ENCODE results near the gene HIBADH. TPM values are rescaled to one million over a fixed set of nuclear protein-coding genes. Genes with fewer than 3 reads are reported as not detected.

HIBADH gene
- total and polyA plus RNA-seq, 2 donors (not counting 3 experiments of a cell fraction or from before 2014, with no cell fraction given), result 22.6 to 30.5 TPM

- H3K9me3 ChIP-seq (replicated peaks; ENCODE audit: control insufficient read depth, insufficient read depth, low read length), result no peaks in the 10 kb centered on the region
- no peak overlapping the region for H3K27ac ChIP-seq (ENCODE audit: insufficient read depth, low read depth, low read length)
- H3K4me1 ChIP-seq (ENCODE audit: control insufficient read depth, extremely low read depth, insufficient read depth, low read length), result peaks cover 15% of the 10 kb centered on the region
- ChIA-PET POLR2A (no interaction called here), CTCF (no interaction called here)
- no peaks in the 10 kb centered on the region for H3K27me3 ChIP-seq (ENCODE audit: control insufficient read depth in 2 of 2, insufficient read depth in 2 of 2, low read length in 2 of 2)
- no peaks in the 10 kb centered on the region for H4K20me1 ChIP-seq (replicated peaks; ENCODE audit: control insufficient read depth, extremely low read depth, insufficient read depth, low read length)
- intact Hi-C loops (cut with micrococcal nuclease), result no loop called here
- dilution Hi-C loops (cut with MboI; ENCODE audit: extremely low pct_ligation_motif_present, low sequenced_read_pairs), result no loop called here
- no peak overlapping the region for H2AFZ ChIP-seq (ENCODE audit: low read depth, low read length)
- no peaks in the 10 kb centered on the region for H3K36me3 ChIP-seq (ENCODE audit: control insufficient read depth in 2 of 2, extremely low read depth in 1 of 2, insufficient read depth in 2 of 2, low read length in 2 of 2)
- no TSS peak for BruUV-seq (replicated peaks)
- no peaks in the 10 kb centered on the region for H3K9me1 ChIP-seq (replicated peaks; ENCODE audit: control insufficient read depth, extremely low read depth, insufficient read depth, low read length)
- no peaks in the 10 kb centered on the region for H3K79me2 ChIP-seq (ENCODE audit: control insufficient read depth, insufficient read depth, low read length)
- no peak for DNase-seq (ENCODE audit: low read depth, low spot score)
- no peak overlapping the region for H3K4me2 ChIP-seq (ENCODE audit: insufficient read depth, low read length)
- no peak for FAIRE-seq
- TF ChIP-seq POLR2A (IDR thresholded peaks at IDR 0.05; ENCODE audit: low read depth, low read length) (no peak), EZH2 (IDR thresholded peaks at IDR 0.05; ENCODE audit: borderline replicate concordance, low read depth, low read length, severe bottlenecking) (no peak), FOS (IDR thresholded peaks at IDR 0.05; ENCODE audit: borderline replicate concordance, insufficient read depth, low read length) (no peak), CTCF (IDR thresholded peaks at IDR 0.05; ENCODE audit: extremely low read depth in 1 of 2, insufficient read depth in 1 of 2, low read depth in 1 of 2, low read length in 2 of 2) (no peak), MYC (IDR thresholded peaks at IDR 0.05; ENCODE audit: low read depth, low read length) (no peak), MAX (IDR thresholded peaks at IDR 0.05; ENCODE audit: insufficient read depth, insufficient read length) (no peak), JUN (IDR thresholded peaks at IDR 0.05; ENCODE audit: borderline replicate concordance, insufficient read depth, insufficient read length, low read depth) (no peak), GATA2 (IDR thresholded peaks at IDR 0.05; ENCODE audit: insufficient read depth, insufficient read length, low read depth, low read length) (no peak), POLR2AphosphoS5 (IDR thresholded peaks at IDR 0.05; ENCODE audit: insufficient read depth, low read depth, low read length) (no peak)
- H3K4me3 ChIP-seq (replicated peaks in 1 of 3; ENCODE audit: insufficient read depth in 1 of 3, low read depth in 1 of 3, low read length in 3 of 3), result no peak overlapping the region
- H3K9ac ChIP-seq (replicated peaks; ENCODE audit: extremely low read depth, insufficient read depth, low read length), result no peak overlapping the region
Measured at GRCh38 chr7:27611059-27611458, 51.6 kb downstream of the HIBADH start.

Measured in endothelial cell of umbilical vein (primary cell).